Hepatocyte (in vitro differentiated cells): ENCODE results near the gene MICAL3. TPM values are rescaled to one million over a fixed set of nuclear protein-coding genes. Genes with fewer than 3 reads are reported as not detected.

Experiments used
- DNase-seq: peaks from one replicate; pipeline ENCODE4 v3.0.0-alpha.2; 2016; ENCODE audit warnings: low spot score
- H2AFZ ChIP-seq: fragments of 200-600 bp; sonication (generic); 2 replicates; pipeline ENCODE4 v1.6.0; 2016; ENCODE audit warnings: antibody characterized with exemption, mild to moderate bottlenecking
- H3K27ac ChIP-seq: fragments of 200-600 bp; sonication (generic); 2 replicates; pipeline ENCODE4 v1.5.1; 2016; ENCODE audit warnings: mild to moderate bottlenecking
- H3K27me3 ChIP-seq: fragments of 200-600 bp; sonication (generic); 2 replicates; pipeline ENCODE4 v1.6.1; 2016
- H3K36me3 ChIP-seq: fragments of 200-600 bp; sonication (generic); replicated peaks from 2 replicates; pipeline ENCODE4 v1.5.1; 2016; ENCODE audit warnings: low read depth; ENCODE audit not compliant: insufficient read depth
- H3K4me1 ChIP-seq: fragments of 200-600 bp; sonication (generic); 2 replicates; pipeline ENCODE4 v1.5.1; 2016; ENCODE audit warnings: mild to moderate bottlenecking, moderate library complexity; ENCODE audit not compliant: insufficient read depth
- H3K4me2 ChIP-seq: fragments of 200-600 bp; sonication (generic); 2 replicates; pipeline ENCODE4 v1.6.0; 2016
- H3K4me3 ChIP-seq: fragments of 200-600 bp; sonication (generic); 2 replicates; pipeline ENCODE4 v1.5.1; 2016; ENCODE audit warnings: mild to moderate bottlenecking
- H3K79me2 ChIP-seq: fragments of 200-600 bp; sonication (generic); 2 replicates; pipeline ENCODE4 v1.6.0; 2017; ENCODE audit warnings: mild to moderate bottlenecking
- H3K9me2 ChIP-seq: fragments of 200-600 bp; sonication (generic); replicated peaks from 2 replicates; pipeline ENCODE4 v1.6.0; 2017; ENCODE audit warnings: mild to moderate bottlenecking; ENCODE audit not compliant: insufficient read depth
- H3K9me3 ChIP-seq: fragments of 200-600 bp; sonication (generic); 2 replicates; pipeline ENCODE4 v1.5.1; 2016; ENCODE audit warnings: low read depth, mild to moderate bottlenecking
- H4K20me1 ChIP-seq: fragments of 200-600 bp; sonication (generic); 2 replicates; pipeline ENCODE4 v1.6.0; 2016; ENCODE audit warnings: mild to moderate bottlenecking; ENCODE audit not compliant: insufficient read depth, poor library complexity, severe bottlenecking
- CTCF ChIP-seq: fragments of 200-600 bp; sonication (generic); IDR thresholded peaks from 2 replicates; pipeline ENCODE4 v1.5.1; 2016; ENCODE audit warnings: antibody characterized with exemption, mild to moderate bottlenecking; ENCODE audit not compliant: poor library complexity
- EZH2 ChIP-seq: fragments of 200-600 bp; sonication (generic); IDR thresholded peaks from 2 replicates; pipeline ENCODE4 v1.6.1; 2016; ENCODE audit warnings: antibody characterized with exemption, mild to moderate bottlenecking, borderline replicate concordance
- EZH2phosphoT487 ChIP-seq: fragments of 200-600 bp; sonication (generic); IDR thresholded peaks from one replicate; pipeline ENCODE4 v1.6.1; 2018; ENCODE audit warnings: antibody characterized with exemption, mild to moderate bottlenecking, low read depth, moderate library complexity; ENCODE audit not compliant: unreplicated experiment, severe bottlenecking
- whole genome bisulfite sequencing: methylation state at CpG from one replicate; pipeline ENCODE4 v1.1.6; 2016; ENCODE audit warnings: low lambda C conversion rate; ENCODE audit errors: missing lambda C conversion rate; 5-methylcytosine and 5-hydroxymethylcytosine counted together
- polyA plus RNA-seq: library from polyadenylated mRNA; unstranded; fragments of >200 nt; fragmentation: Nextera tagmentation; extraction: Ambion mirVana; gene quantifications from 2 replicates; pipeline ENCODE4 v1.2.1, GENCODE V29; 2016
- total RNA-seq: library from RNA; depleted of rRNA; stranded (reverse); fragments of >200 nt; gene quantifications from 2 replicates; pipeline ENCODE4 v1.2.3, GENCODE V29; 2014

MICAL3 gene
- total and polyA plus RNA-seq, 2 experiments from 2014 or later: 4.6 to 22.7 TPM

- Histone ChIP-seq H2AFZ (no peak overlapping the region), H3K27me3 (no peaks in the 10 kb centered on the region), H3K79me2 (no peaks in the 10 kb centered on the region), H3K27ac (no peak overlapping the region), H4K20me1 (no peaks in the 10 kb centered on the region), H3K4me1 (no peaks in the 10 kb centered on the region), H3K9me2 (no peaks in the 10 kb centered on the region), H3K9me3 (no peaks in the 10 kb centered on the region), H3K4me2 (no peak overlapping the region), H3K4me3 (no peak overlapping the region), H3K36me3 (no peaks in the 10 kb centered on the region)
- TF ChIP-seq EZH2 (no peak), EZH2phosphoT487 (no peak), CTCF (no peak)
- DNase-seq: no peak
- WGBS: 88% methylated on average over 6 of the region's 6 CpGs
These were observed 195.8 kb downstream of the MICAL3 start for GRCh38 chr22:17828502-17829080.

- H3K4me3 ChIP-seq: no peak overlapping the region
- H2AFZ ChIP-seq: no peak overlapping the region
- H3K4me2 ChIP-seq: no peak overlapping the region
- 88% methylated on average over 16 of the region's 16 CpGs for WGBS
- no peaks in the 10 kb centered on the region for H3K9me3 ChIP-seq
- no peaks in the 10 kb centered on the region for H3K36me3 ChIP-seq
- no peaks in the 10 kb centered on the region for H4K20me1 ChIP-seq
- H3K4me1 ChIP-seq: no peaks in the 10 kb centered on the region
- no peaks in the 10 kb centered on the region for H3K27me3 ChIP-seq
- H3K79me2 ChIP-seq: no peaks in the 10 kb centered on the region
- H3K9me2 ChIP-seq: no peaks in the 10 kb centered on the region
- TF ChIP-seq EZH2: no peak
- no peak for TF ChIP-seq EZH2phosphoT487
- no peak for TF ChIP-seq CTCF
- no peak for DNase-seq
- H3K27ac ChIP-seq: no peak overlapping the region
These were observed 196.9 kb downstream of the MICAL3 start for GRCh38 chr22:17827466-17827865.

DNA sequence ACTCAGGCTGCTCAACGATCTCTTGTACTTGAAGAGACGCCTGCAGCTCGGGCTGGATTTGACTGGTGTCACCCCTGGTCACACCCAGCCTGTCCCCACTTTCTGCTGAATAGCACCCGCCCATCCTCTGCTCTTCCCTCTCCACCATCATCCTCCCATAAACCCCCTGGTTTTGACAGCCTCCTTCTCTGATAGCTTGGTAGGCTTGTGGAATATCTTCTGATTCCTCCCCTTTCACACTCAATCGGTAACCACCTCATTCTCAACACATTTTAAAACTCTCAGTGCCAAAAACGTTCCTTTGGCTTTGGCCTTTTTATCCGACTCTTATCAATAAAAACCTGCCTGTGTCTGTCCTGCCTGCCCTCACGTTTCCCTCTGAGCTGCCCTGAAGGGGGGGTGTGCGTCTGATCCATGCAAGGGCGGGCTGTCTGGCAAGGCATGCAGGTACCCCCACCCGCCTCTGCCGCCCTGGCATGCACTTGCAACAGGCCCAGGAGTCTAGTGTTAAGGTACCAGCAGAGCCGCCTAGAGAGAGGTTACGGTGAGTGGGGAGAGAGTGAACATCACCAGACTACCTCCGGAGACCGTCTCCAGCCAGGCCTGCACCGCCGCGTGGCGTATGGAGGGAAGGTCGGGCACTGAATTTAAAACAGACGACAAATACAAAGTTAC, 198.3 kb downstream of the MICAL3 start:
- Histone ChIP-seq H3K9me2 (no peaks in the 10 kb centered on the region), H3K36me3 (no peaks in the 10 kb centered on the region), H3K4me3 (no peak overlapping the region), H3K4me1 (no peaks in the 10 kb centered on the region), H3K4me2 (no peak overlapping the region), H2AFZ (no peak overlapping the region), H3K79me2 (no peaks in the 10 kb centered on the region), H3K27ac (no peak overlapping the region), H4K20me1 (no peaks in the 10 kb centered on the region), H3K9me3 (no peaks in the 10 kb centered on the region), H3K27me3 (no peaks in the 10 kb centered on the region)
- TF ChIP-seq EZH2phosphoT487 (no peak), CTCF (no peak), EZH2 (no peak)
- WGBS: 90% methylated on average over 22 of the region's 22 CpGs
- DNase-seq: no peak
